Stimulated activated CD8-positive, alpha-beta memory T cell treated with anti-CD3 and anti-CD28 coated beads, Interleukin-4, amount 100 ng/mL, for 48 hours (primary cell): Measurements from ENCODE around the gene FAM222A.

ENCODE experiments used
- DNase-seq: peaks from one replicate; pipeline ENCODE4 v3.0.0-alpha.2; 2020

FAM222A gene

DNA sequence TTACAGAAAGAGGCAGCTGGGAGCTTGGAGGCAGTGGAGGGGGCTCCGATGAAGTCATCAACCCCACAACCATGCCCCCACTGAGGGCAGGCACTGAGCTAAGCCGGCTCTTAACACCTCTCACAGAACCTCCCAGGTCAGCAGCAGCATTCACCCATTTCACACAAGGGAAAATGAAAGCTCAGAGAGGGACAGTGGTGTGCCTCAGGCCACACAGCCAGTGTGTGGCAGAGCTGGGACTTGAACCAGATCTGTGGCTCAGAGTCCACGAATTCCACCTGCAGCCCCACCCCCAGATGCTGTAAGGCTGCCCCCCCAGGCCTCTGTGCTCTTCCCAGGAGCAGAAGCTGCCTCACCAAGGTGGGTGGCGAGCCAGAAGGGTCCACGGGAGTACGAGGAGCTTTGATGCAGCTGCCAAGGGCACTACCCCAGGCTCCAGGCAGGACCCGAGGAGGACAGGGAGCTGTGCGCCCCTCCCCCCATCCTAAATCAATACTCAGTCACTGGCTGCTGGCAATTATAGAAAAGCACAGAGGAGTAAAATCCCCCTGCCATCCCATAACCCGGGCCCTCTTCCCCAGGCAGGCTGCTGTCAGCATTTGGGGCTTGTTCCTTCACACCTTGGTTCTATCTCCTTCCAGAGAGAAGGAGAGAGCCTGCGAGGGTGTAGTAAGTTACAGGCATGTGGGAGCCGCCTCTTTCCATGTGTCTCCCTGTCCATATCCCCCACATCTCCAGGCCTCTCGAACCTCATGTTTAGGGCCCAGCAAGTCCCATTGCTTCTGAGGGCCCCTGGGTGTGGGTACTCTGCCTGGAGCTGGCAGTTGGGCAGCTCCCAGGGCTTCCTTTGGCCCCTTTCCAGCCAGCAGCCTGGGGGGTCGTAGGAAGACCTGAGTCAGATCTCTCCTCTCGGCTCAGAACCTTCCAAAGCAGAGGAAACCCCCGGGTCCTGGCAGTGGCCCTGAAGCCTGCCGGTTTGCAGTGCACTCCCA, 47.6 kb downstream of the FAM222A start:
- DNase-seq, result no peak

GRCh38 chr12:109762071-109762672, 48.5 kb downstream of the FAM222A start:
- DNase-seq, result no peak

- no peak for DNase-seq
These were observed 49.1 kb downstream of the FAM222A start for GRCh38 chr12:109762673-109763191.

GRCh38 chr12:109763201-109763841, 49.7 kb downstream of the FAM222A start:
- no peak for DNase-seq

- DNase-seq, result no peak
These were observed 50.5 kb downstream of the FAM222A start for GRCh38 chr12:109764123-109764522.

GRCh38 chr12:109764776-109765445, 51.3 kb downstream of the FAM222A start:
- no peak for DNase-seq

- DNase-seq, result no peak
These were observed 51.8 kb downstream of the FAM222A start for GRCh38 chr12:109765446-109765810.

- DNase-seq, result no peak
These were observed 52.7 kb downstream of the FAM222A start for GRCh38 chr12:109766251-109766778.

- no peak for DNase-seq
These were observed 53.8 kb downstream of the FAM222A start for GRCh38 chr12:109767456-109767855.

DNA sequence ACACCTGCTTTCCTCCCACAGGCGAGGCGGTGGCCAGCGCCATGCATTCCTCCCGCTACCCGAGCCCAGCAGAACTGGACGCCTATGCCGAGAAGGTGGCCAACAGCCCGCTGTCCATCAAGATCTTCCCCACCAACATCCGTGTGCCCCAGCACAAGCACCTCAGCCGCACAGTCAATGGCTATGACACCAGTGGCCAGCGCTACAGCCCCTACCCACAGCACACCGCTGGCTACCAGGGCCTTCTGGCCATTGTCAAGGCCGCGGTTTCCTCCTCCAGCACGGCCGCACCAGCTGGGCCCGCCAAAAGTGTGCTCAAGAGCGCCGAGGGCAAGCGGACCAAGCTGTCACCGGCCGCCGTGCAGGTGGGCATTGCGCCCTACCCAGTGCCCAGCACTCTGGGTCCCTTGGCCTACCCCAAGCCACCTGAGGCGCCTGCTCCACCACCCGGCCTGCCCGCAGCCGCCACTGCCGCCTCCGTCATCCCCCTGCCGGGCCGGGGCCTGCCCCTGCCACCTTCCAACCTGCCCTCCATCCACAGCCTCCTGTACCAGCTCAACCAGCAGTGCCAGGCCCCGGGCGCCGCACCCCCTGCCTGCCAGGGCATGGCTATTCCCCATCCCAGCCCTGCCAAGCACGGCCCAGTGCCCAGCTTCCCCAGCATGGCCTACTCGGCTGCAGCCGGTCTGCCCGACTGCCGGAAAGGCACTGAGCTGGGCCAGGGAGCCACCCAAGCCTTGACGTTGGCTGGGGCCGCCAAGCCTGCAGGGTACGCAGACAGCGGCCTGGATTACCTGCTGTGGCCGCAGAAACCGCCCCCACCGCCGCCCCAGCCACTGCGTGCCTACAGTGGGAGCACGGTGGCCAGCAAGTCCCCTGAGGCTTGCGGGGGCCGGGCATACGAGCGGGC, 54.6 kb downstream of the FAM222A start:
- no peak for DNase-seq

DNA sequence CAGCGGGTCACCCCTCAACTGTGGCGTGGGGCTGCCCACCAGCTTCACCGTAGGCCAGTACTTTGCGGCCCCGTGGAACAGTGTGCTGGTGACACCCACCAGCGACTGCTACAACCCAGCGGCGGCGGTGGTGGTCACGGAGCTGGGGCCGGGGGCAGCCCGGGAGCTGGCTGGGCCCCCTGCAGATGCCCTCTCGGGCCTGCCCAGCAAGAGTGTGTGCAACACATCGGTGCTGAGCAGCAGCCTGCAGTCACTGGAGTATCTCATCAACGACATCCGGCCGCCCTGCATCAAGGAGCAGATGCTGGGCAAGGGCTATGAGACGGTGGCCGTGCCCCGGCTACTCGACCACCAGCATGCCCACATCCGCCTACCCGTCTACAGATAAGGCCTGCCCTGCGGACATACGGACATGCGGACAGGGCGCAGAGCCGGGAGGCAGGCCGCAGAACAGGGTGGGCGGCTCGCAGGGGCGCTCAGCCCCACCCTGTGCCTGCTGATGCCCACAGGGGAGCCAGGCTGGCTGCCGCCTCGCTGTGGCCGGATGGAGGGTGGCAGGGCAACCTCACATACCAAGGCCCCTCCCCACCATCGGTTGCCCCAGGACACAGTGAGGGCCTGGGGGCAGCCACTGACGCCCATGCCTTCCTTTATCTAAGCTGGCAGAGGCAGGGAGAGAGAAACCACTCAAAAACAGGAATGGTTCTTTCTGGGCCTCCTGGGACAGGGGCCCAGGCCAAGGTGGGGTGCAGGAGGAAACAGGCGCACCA, 55.5 kb downstream of the FAM222A start:
- no peak for DNase-seq

- DNase-seq, result no peak
These were observed 56.7 kb downstream of the FAM222A start for GRCh38 chr12:109770104-109770860.

GRCh38 chr12:109770861-109771670, 57.4 kb downstream of the FAM222A start:
- DNase-seq, result no peak

GRCh38 chr12:109771746-109772621, 58.4 kb downstream of the FAM222A start:
- no peak for DNase-seq

GRCh38 chr12:109772622-109773321, 59.1 kb downstream of the FAM222A start:
- no peak for DNase-seq

GRCh38 chr12:109773384-109774011, 59.9 kb downstream of the FAM222A start:
- DNase-seq, result no peak
